Measurements from ENCODE around the gene TBC1D20.

The TBC1D20 gene

GRCh38 chr20:432677-433299, 29.5 kb downstream of the TBC1D20 start:
- DNase-seq (ENCODE audit: low read depth), result no peak
- TF ChIP-seq CTCF (conservative IDR thresholded peaks at IDR 0.05; ENCODE audit: low read depth, low read length), result no peak
- H3K4me3 ChIP-seq (ENCODE audit: low read depth, low read length), result no peak overlapping the region

GRCh38 chr20:432208-432607, 30.1 kb downstream of the TBC1D20 start:
- H3K4me3 ChIP-seq (ENCODE audit: low read depth, low read length), result no peak overlapping the region
- no peak for TF ChIP-seq CTCF (conservative IDR thresholded peaks at IDR 0.05; ENCODE audit: low read depth, low read length)
- DNase-seq (ENCODE audit: low read depth), result no peak

GRCh38 chr20:431012-431904, 31.1 kb downstream of the TBC1D20 start:
- peak; percentile 69 for TF ChIP-seq CTCF (conservative IDR thresholded peaks at IDR 0.05; ENCODE audit: low read depth, low read length)
- peak; percentile 80 for DNase-seq (ENCODE audit: low read depth)
- no peak overlapping the region for H3K4me3 ChIP-seq (ENCODE audit: low read depth, low read length)

GRCh38 chr20:430091-430999, 32.0 kb downstream of the TBC1D20 start:
- DNase-seq (ENCODE audit: low read depth), result no peak
- no peak for TF ChIP-seq CTCF (conservative IDR thresholded peaks at IDR 0.05; ENCODE audit: low read depth, low read length)
- H3K4me3 ChIP-seq (ENCODE audit: low read depth, low read length), result no peak overlapping the region

GRCh38 chr20:428658-429200, 33.6 kb downstream of the TBC1D20 start:
- no peak for DNase-seq (ENCODE audit: low read depth)
- no peak overlapping the region for H3K4me3 ChIP-seq (ENCODE audit: low read depth, low read length)

More at GRCh38 chr20:428658-429200, 33.6 kb downstream of the TBC1D20 start:
- no peak for TF ChIP-seq CTCF (conservative IDR thresholded peaks at IDR 0.05; ENCODE audit: low read depth, low read length)

All from choroid plexus epithelial cell (primary cell).